ENCODE data around the gene ZNF516. TPM values are rescaled to one million over a fixed set of nuclear protein-coding genes. Genes with fewer than 3 reads are reported as not detected.

ZNF516 gene
- total RNA-seq, 1 donor from 2014 or later = 1.6 TPM

GRCh38 chr18:76434452-76434851 is 60.6 kb downstream of the ZNF516 start:
- no peaks in the 10 kb centered on the region for H3K27me3 Mint-ChIP-seq
- H3K9me3 Mint-ChIP-seq = no peaks in the 10 kb centered on the region
- intact Hi-C loops (cut with micrococcal nuclease) = no loop called here
- H3K36me3 Mint-ChIP-seq (ENCODE audit: low read depth) = no peaks in the 10 kb centered on the region
- H3K4me3 Mint-ChIP-seq = no peak overlapping the region
- H3K27ac Mint-ChIP-seq = no peak overlapping the region
- no peaks in the 10 kb centered on the region for H3K4me1 Mint-ChIP-seq
- DNase-seq = no peak

DNA sequence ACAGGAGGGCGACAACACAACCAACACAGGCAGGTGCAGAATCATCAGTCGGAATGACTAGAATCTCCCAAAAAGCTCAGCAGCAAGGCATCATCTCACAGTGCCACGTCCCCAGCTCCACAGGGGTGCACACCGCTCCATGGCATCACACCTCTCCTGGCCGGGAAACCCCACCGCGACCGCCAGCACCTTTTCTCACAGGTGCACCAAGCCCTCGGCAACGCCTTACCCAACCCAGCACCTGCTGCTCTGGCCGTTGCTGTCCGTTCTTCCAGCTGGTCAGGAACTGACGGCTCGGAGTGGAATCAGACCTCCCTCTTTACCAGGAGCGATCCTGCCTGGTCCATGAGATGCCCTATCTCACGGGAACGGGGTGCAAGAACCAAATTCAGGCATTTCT is 61.3 kb downstream of the ZNF516 start:
- no peaks in the 10 kb centered on the region for H3K27me3 Mint-ChIP-seq
- DNase-seq = no peak
- H3K36me3 Mint-ChIP-seq (ENCODE audit: low read depth) = no peaks in the 10 kb centered on the region
- no peak overlapping the region for H3K4me3 Mint-ChIP-seq
- no peaks in the 10 kb centered on the region for H3K9me3 Mint-ChIP-seq
- no peak overlapping the region for H3K27ac Mint-ChIP-seq
- intact Hi-C loops (cut with micrococcal nuclease) = no loop called here
- no peaks in the 10 kb centered on the region for H3K4me1 Mint-ChIP-seq

DNA sequence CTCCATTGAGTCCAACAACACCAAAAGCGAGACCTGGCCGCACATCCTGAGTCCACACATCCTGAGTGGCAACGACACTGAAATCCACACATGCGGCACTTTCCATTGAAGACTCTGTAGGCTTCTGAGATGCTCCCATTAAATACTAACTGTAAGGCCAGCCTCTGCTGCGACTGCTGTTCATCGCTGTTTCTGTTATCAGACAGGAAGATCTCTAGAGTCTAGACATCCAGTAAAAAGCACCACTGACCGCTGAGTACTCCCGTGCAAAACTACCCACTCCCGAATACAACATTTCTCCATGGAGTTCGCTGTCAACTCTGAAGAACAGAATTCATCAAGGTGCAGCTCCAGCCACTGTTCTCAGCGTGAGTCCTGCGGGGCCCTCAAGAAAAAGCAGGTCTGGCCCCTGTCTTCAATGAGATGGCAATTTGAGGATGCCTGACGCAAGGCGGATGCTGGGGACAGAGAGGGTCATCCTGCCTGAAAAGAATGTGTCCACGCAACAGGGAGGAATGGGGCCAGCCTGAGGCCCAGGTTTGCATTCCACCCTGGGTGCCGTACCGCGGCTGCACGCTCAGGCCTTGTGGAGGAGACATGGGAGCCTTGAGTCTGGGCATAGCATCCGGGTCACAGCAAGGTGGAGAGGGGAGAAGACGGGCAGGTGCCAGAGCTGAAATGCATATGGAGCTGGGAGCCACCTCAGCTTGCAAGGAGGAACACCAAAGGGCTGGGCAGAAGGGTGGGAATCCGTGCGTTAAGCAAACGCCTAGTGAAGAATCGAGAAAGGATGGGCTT is 61.9 kb downstream of the ZNF516 start:
- no peaks in the 10 kb centered on the region for H3K9me3 Mint-ChIP-seq
- H3K4me1 Mint-ChIP-seq = no peaks in the 10 kb centered on the region
- no peaks in the 10 kb centered on the region for H3K27me3 Mint-ChIP-seq
- no peak for DNase-seq
- no peaks in the 10 kb centered on the region for H3K36me3 Mint-ChIP-seq (ENCODE audit: low read depth)
- intact Hi-C loops (cut with micrococcal nuclease) = no loop called here
- H3K4me3 Mint-ChIP-seq = no peak overlapping the region
- H3K27ac Mint-ChIP-seq = no peak overlapping the region

GRCh38 chr18:76432274-76432755 is 62.7 kb downstream of the ZNF516 start:
- Mint-ChIP-seq H3K27me3 (no peaks in the 10 kb centered on the region), H3K27ac (no peak overlapping the region), H3K4me3 (no peak overlapping the region), H3K9me3 (no peaks in the 10 kb centered on the region), H3K4me1 (no peaks in the 10 kb centered on the region), H3K36me3 (ENCODE audit: low read depth) (no peaks in the 10 kb centered on the region)
- intact Hi-C loops (cut with micrococcal nuclease) = no loop called here
- DNase-seq = no peak

GRCh38 chr18:76431437-76432273 is 63.4 kb downstream of the ZNF516 start:
- H3K27ac Mint-ChIP-seq = no peak overlapping the region
- no peaks in the 10 kb centered on the region for H3K27me3 Mint-ChIP-seq
- H3K36me3 Mint-ChIP-seq (ENCODE audit: low read depth) = no peaks in the 10 kb centered on the region
- H3K4me1 Mint-ChIP-seq = no peaks in the 10 kb centered on the region
- DNase-seq = no peak
- H3K9me3 Mint-ChIP-seq = no peaks in the 10 kb centered on the region
- H3K4me3 Mint-ChIP-seq = no peak overlapping the region
- intact Hi-C loops (cut with micrococcal nuclease) = no loop called here

DNA sequence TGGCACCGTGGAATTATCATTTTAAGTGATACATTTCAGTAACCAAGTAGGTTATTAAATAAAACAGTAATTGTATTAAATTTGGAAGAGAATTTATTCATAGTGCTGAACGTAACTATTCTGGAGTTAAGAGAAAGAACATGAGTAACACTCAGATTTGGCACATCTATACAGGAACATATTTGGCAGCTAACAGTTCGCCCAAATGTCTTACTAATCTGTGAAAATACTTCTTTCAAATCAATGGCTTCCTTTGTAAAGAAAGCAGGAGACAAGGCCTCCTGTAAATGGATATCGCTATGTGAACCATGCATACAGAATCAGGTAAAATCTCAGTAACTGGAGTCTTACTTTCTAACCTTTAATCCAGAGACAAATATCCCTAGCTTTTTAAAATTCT is 64.4 kb downstream of the ZNF516 start:
- Mint-ChIP-seq H3K27ac (no peak overlapping the region), H3K36me3 (ENCODE audit: low read depth) (no peaks in the 10 kb centered on the region), H3K27me3 (no peaks in the 10 kb centered on the region), H3K4me3 (no peak overlapping the region), H3K9me3 (no peaks in the 10 kb centered on the region), H3K4me1 (no peaks in the 10 kb centered on the region)
- intact Hi-C loops (cut with micrococcal nuclease) = no loop called here
- no peak for DNase-seq

DNA sequence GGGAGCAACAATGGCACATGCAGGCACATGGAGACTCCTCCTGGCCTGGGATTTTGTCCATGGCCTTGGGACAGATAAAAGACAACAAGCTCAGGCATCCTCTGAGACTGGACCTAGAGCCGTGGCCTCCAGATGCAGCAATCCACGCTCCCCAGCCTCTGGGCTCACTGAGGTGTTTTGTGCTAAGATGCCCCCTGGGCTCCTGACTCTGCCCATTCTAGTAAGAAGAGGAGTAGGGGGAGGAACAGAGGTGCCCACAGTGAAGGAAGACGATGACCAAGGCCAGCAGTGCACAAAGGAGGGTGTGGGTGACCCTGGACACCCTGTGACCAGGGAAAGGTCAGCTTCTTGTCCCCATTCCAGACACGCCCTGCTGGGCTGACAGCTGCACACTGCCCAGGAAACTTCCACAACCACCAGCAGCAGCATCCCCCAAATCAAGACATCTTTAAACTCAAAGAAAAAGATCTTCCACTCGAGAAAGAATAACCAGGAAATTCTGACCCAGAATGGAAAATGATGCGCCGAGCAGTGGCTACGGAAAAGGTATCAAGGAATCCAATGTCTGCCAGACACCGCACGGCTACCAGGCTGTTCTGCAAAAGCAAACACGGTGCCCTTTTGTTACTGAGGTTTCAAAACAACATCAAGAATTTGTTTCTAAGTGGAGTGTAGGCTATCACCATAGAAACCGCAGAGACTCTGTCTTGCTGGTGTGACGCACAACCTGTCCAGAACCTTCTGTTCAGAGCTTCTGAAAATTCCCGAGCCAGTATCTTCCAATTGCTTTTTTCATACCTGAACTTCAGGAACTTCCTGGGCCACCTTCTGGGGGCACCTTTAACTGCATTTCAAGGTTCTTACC is 65.5 kb downstream of the ZNF516 start:
- Mint-ChIP-seq H3K4me1 (no peaks in the 10 kb centered on the region), H3K27me3 (peaks cover 1% of the 10 kb centered on the region), H3K27ac (no peak overlapping the region), H3K4me3 (no peak overlapping the region), H3K9me3 (no peaks in the 10 kb centered on the region), H3K36me3 (ENCODE audit: low read depth) (no peaks in the 10 kb centered on the region)
- intact Hi-C loops (cut with micrococcal nuclease) = no loop called here
- DNase-seq = no peak

DNA sequence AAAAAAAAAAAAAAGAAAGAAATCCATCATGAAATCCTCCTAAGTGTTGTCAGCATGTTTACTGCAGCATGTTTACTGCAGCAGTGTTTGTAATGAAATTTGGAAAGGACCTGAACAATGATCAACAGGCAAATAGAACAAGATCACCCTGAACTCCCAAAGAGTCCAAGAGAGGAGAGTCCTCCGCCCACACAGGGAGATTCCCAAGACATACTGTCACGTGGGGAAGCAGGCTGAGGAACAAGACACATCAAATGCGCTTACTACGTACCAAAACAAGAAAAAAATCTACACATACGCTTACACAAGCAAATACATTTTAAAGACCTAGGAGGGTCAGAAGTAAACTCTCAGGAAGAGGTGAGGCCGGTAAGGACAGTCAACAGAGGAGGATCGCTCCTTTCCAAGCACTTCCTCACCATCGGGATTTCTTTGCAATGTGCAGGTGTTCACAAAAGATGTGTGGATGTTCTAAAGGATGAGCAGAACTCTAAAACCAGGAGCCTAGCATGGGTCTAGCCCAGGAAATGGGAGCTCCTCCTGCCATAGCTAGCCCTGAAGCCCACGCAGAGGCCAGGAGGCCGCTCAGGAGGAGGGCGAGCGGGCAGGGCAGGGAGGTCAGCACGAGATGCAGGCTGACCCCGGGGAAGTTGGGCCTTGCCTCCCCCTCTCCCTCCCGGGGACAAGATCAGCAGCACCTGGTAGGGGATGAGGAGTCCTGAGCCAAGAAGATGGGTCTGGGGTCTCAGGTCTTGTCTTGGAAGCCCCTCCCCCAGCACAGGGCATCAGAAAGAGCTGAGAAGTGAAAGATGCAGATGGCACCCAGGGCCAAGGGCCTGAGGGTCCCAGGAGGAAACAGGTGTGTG is 66.4 kb downstream of the ZNF516 start:
- Mint-ChIP-seq H3K9me3 (no peaks in the 10 kb centered on the region), H3K27me3 (peaks cover 1% of the 10 kb centered on the region), H3K36me3 (ENCODE audit: low read depth) (no peaks in the 10 kb centered on the region), H3K27ac (no peak overlapping the region), H3K4me3 (no peak overlapping the region), H3K4me1 (no peaks in the 10 kb centered on the region)
- intact Hi-C loops (cut with micrococcal nuclease) = no loop called here
- DNase-seq = no peak

DNA sequence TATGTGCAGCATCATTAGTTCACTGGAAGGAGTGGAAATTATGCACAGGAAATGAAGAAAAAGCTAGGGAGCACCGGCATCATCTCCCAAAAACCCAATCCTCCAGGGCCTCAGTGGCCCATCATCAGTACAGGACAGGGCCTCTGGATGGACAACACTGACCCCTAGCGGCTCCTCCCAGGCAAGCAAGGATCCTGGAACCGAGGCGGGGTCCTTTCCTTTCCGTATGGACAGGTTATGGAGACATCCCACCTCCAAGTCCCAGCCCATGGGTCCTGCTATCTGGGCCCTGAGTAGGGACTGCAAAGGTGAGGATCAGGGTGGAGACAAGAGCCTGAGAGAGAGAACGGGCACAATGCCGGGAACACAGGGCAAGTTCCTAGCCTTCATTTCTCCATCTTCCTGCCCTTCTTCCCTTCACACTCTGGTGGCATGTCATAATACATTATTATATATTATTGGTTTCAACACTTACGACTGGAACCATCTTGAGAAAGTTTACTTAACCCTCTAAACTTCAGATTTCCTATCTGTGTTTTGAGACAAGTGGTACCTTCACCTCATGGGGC is 68.2 kb downstream of the ZNF516 start:
- Mint-ChIP-seq H3K27me3 (peaks cover 1% of the 10 kb centered on the region), H3K9me3 (no peaks in the 10 kb centered on the region), H3K4me1 (no peaks in the 10 kb centered on the region), H3K27ac (no peak overlapping the region), H3K36me3 (ENCODE audit: low read depth) (no peaks in the 10 kb centered on the region), H3K4me3 (no peak overlapping the region)
- intact Hi-C loops (cut with micrococcal nuclease) = no loop called here
- DNase-seq = no peak

GRCh38 chr18:76425146-76426131 is 69.6 kb downstream of the ZNF516 start:
- Mint-ChIP-seq H3K4me1 (no peaks in the 10 kb centered on the region), H3K9me3 (no peaks in the 10 kb centered on the region), H3K27me3 (peaks cover 4% of the 10 kb centered on the region), H3K36me3 (ENCODE audit: low read depth) (no peaks in the 10 kb centered on the region), H3K4me3 (no peak overlapping the region), H3K27ac (no peak overlapping the region)
- DNase-seq = no peak
- intact Hi-C loops (cut with micrococcal nuclease) = no loop called here

DNA sequence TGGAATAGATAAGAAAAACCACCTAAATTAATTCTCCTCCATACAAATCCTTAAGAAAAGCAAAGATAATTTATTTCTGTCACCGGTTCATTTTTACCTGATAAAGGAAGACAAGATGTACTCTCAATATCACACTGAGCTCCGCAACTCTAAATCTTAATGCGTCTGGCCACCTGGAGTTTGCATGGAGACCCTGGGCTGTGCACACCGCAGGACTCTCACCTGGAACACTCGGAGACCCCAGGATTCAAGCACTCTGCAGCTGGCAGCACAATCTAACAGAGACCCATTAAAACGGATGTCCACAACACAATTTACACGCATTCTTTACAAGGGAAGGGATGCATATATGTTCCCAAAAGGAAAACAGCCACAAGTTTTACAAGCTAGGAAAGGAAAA is 72.2 kb downstream of the ZNF516 start:
- H3K27ac Mint-ChIP-seq = no peak overlapping the region
- no peaks in the 10 kb centered on the region for H3K9me3 Mint-ChIP-seq
- intact Hi-C loops (cut with micrococcal nuclease) = no loop called here
- DNase-seq = no peak
- H3K4me3 Mint-ChIP-seq = no peak overlapping the region
- no peaks in the 10 kb centered on the region for H3K4me1 Mint-ChIP-seq
- H3K27me3 Mint-ChIP-seq = peaks cover 6% of the 10 kb centered on the region
- no peaks in the 10 kb centered on the region for H3K36me3 Mint-ChIP-seq (ENCODE audit: low read depth)

DNA sequence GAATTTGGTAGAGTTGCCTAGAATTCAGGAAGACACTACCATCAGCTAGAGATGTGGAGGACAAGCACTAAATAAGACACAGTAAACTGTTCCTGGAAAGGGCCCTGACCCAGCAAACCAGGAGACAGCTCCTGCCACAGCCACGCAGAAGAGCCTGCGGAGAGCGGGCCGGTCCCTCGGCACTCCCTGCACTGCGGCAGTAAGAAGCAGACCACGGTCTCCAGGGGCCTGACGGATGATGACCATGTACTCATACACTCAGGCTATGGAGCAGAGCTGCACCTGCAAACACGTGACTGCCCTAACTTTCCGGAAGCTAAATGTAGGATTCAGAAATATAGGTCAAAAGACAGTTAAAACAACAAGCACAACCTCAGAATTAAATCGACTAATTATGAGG is 72.9 kb downstream of the ZNF516 start:
- Mint-ChIP-seq H3K4me3 (no peak overlapping the region), H3K36me3 (ENCODE audit: low read depth) (no peaks in the 10 kb centered on the region), H3K4me1 (no peaks in the 10 kb centered on the region), H3K27me3 (peaks cover 6% of the 10 kb centered on the region), H3K27ac (no peak overlapping the region), H3K9me3 (no peaks in the 10 kb centered on the region)
- intact Hi-C loops (cut with micrococcal nuclease) = no loop called here
- DNase-seq = no peak

Measured in activated CD4-positive, alpha-beta T cell treated with anti-CD3 and anti-CD28 coated beads, Interleukin-2, amount 10 ng/mL, durations not matched to agents 24 days and 14 days (primary cell).